K562 (cell line): ENCODE data around the gene UNC119B. TPM values are rescaled to one million over a fixed set of nuclear protein-coding genes. Genes with fewer than 3 reads are reported as not detected.

Experiments
- AFF4 ChIP-seq: sonication (generic); formaldehyde crosslinking; IDR thresholded peaks from 2 replicates; pipeline ENCODE4 v1.8.0; 2023; ENCODE audit warnings: mild to moderate bottlenecking, missing genetic modification reagents
- ATF4 ChIP-seq: fragments of 450-650 bp; formaldehyde crosslinking; IDR thresholded peaks from 2 replicates; pipeline ENCODE4 v1.4.0; 2022; ENCODE audit warnings: mild to moderate bottlenecking, moderate library complexity
- E2F3 ChIP-seq: fragments of 250-450 bp; sonication (Bioruptor Pico); IDR thresholded peaks from 2 replicates; pipeline ENCODE4 v1.4.0; 2020; ENCODE audit warnings: mild to moderate bottlenecking
- ELF2 ChIP-seq: fragments of 250-450 bp; sonication (Bioruptor Pico); IDR thresholded peaks from 2 replicates; pipeline ENCODE4 v1.5.0; 2021; ENCODE audit warnings: mild to moderate bottlenecking
- EP300 ChIP-seq: IDR thresholded peaks from 2 replicates; pipeline ENCODE4 v1.6.1; 2012; ENCODE audit warnings: low read length, improper control_type of control experiment
- ETV5 ChIP-seq: sonication (generic); formaldehyde crosslinking; IDR thresholded peaks from 2 replicates; pipeline ENCODE4 v1.4.0; 2020; ENCODE audit warnings: low read depth, mild to moderate bottlenecking, missing genetic modification reagents
- HDAC6 ChIP-seq: IDR thresholded peaks from 2 replicates; pipeline ENCODE4 v1.6.1; 2012; ENCODE audit warnings: low read depth, mild to moderate bottlenecking, control low read depth, inconsistent platforms, low read length, moderate library complexity
- HNRNPH1 ChIP-seq: fragments of 200-400 bp; formaldehyde crosslinking; optimal IDR thresholded peaks from 2 replicates; pipeline ENCODE3; 2017; ENCODE audit warnings: low read depth, mild to moderate bottlenecking, low read length, moderate library complexity
- MAZ ChIP-seq, 2 experiments: fragments of 450-650 bp in 1 of 2; sonication (generic) in 1 of 2; formaldehyde crosslinking; IDR thresholded peaks in 1 of 2; conservative IDR thresholded peaks in 1 of 2; 2 replicates each; pipeline versions ENCODE4 v1.4.0 to v1.5.0; 2020; ENCODE audit warnings: mild to moderate bottlenecking in 1 of 2, missing genetic modification reagents in 1 of 2
- MEIS2 ChIP-seq: fragments of 450-650 bp; IDR thresholded peaks from 2 replicates; pipeline ENCODE4 v1.6.1; 2014; ENCODE audit warnings: mild to moderate bottlenecking; ENCODE audit not compliant: partially characterized antibody
- MYNN ChIP-seq, 2 experiments: sonication (generic); formaldehyde crosslinking in 1 of 2; IDR thresholded peaks; 2 replicates each; pipeline versions ENCODE4 v1.5.0 to v1.6.1; 2016 to 2020; ENCODE audit warnings: antibody characterized with exemption in 1 of 2, missing genetic modification reagents in 1 of 2
- NCOA1 ChIP-seq: fragments of 450-650 bp; IDR thresholded peaks from 2 replicates; pipeline ENCODE4 v1.6.1; 2016; ENCODE audit warnings: low read depth
- SMARCA4 ChIP-seq: fragments of 450-650 bp; IDR thresholded peaks from 2 replicates; pipeline ENCODE4 v1.6.1; 2016
- SRF ChIP-seq, 2 experiments: fragments of 250-450, 450-650 bp in 1 of 2; sonication (Bioruptor Pico) in 1 of 2; sonication (generic) in 1 of 2; formaldehyde crosslinking; IDR thresholded peaks; 2 replicates each; pipeline versions ENCODE4 v1.5.0 to v1.5.1; 2020 to 2022; ENCODE audit warnings: mild to moderate bottlenecking in 1 of 2, missing genetic modification reagents in 1 of 2
- TAF15 ChIP-seq: fragments of 200-400 bp; formaldehyde crosslinking; IDR thresholded peaks from 2 replicates; pipeline ENCODE4 v1.6.1; 2017; ENCODE audit warnings: mild to moderate bottlenecking, low read depth, low read length, moderate library complexity
- TFE3 ChIP-seq: fragments of 450-650 bp; formaldehyde crosslinking; IDR thresholded peaks from 2 replicates; pipeline ENCODE4 v1.4.0; 2020; ENCODE audit warnings: mild to moderate bottlenecking, mixed read lengths
- TGIF2 ChIP-seq: sonication (generic); formaldehyde crosslinking; IDR thresholded peaks from 2 replicates; pipeline ENCODE4 v1.8.1; 2022; ENCODE audit warnings: mild to moderate bottlenecking, missing genetic modification reagents, moderate library complexity
- THAP7 ChIP-seq: fragments of 250-450 bp; sonication (Bioruptor Pico); IDR thresholded peaks from 2 replicates; pipeline ENCODE4 v1.5.0; 2021
- ZBTB7A ChIP-seq: IDR thresholded peaks from 2 replicates; pipeline ENCODE4 v1.6.1; 2011; ENCODE audit warnings: low read depth, mild to moderate bottlenecking, low read length, moderate library complexity, borderline replicate concordance; ENCODE audit not compliant: control insufficient read depth
- ZBTB8A ChIP-seq: fragments of 450-650 bp; IDR thresholded peaks from 2 replicates; pipeline ENCODE4 v1.6.1; 2018; ENCODE audit warnings: mild to moderate bottlenecking, moderate library complexity; ENCODE audit not compliant: partially characterized antibody
- ZNF444 ChIP-seq: fragments of 250-450 bp; sonication (Bioruptor Pico); IDR thresholded peaks from 2 replicates; pipeline ENCODE4 v1.4.0; 2020; ENCODE audit warnings: mild to moderate bottlenecking, moderate library complexity
- ZNF511 ChIP-seq: sonication (generic); formaldehyde crosslinking; IDR thresholded peaks from 2 replicates; pipeline ENCODE4 v1.8.0; 2022; ENCODE audit warnings: mild to moderate bottlenecking, missing genetic modification reagents
- polyA plus RNA-seq, 8 experiments: library from polyadenylated mRNA; depleted of rRNA in 4 of 8; stranded (reverse) in 5 of 8; unstranded in 3 of 8; fragments of >200 nt; fragmentation: Nextera tagmentation in 2 of 8; fragmentation: Illumina TruSeq in 1 of 8; extraction: Ambion mirVana in 2 of 8; extraction: Trizol in 1 of 8; gene quantifications; 2 replicates each; pipeline versions ENCODE4 v1.2.1 to v1.2.3, GENCODE V29; 2011 to 2014; ENCODE audit warnings: inconsistent platforms in 1 of 8, missing spikeins in 1 of 8
- total RNA-seq, 7 experiments: library from RNA; depleted of rRNA in 6 of 7; stranded (reverse); fragments of >200 nt in 6 of 7; fragmentation: Illumina TruSeq in 2 of 7; extraction: Trizol in 2 of 7; gene quantifications; 2 replicates each; pipeline versions ENCODE4 v1.2.1 to v1.2.3, GENCODE V29; 2011 to 2021; ENCODE audit warnings: low replicate concordance in 1 of 7

UNC119B gene
- total and polyA plus RNA-seq, 9 of the 15 experiments (the other 6 are each of a cell fraction or from before 2014, with no cell fraction given), result 4.0 to 34.5 (median 15.1) TPM

- TF ChIP-seq TFE3 (no peak), TAF15 (no peak), EP300 (no peak), THAP7 (CRISPR knock-in tag) (no peak), SMARCA4 (0 out of 2 replicates have a peak, but pooled peaks have one; percentile 39), ZBTB8A (no peak), MAZ (CRISPR knock-in tag; conservative IDR thresholded peaks at IDR 0.05 in 1 of 2, IDR thresholded peaks at IDR 0.05 in 1 of 2) (peak; percentile 18 to 71; a peak in 1 of 4 replicates), HDAC6 (no peak), NCOA1 (no peak), ZNF511 (CRISPR knock-in tag) (no peak), MEIS2 (no peak), E2F3 (CRISPR knock-in tag) (no peak), ETV5 (CRISPR knock-in tag) (no peak), MYNN (IDR thresholded peaks at IDR 0.05) (no peak), MYNN (CRISPR knock-in tag; IDR thresholded peaks at IDR 0.05) (no peak), HNRNPH1 (no peak), ZNF444 (CRISPR knock-in tag) (no peak), ELF2 (CRISPR knock-in tag) (no peak), TGIF2 (CRISPR knock-in tag) (no peak), SRF (CRISPR knock-in tag; IDR thresholded peaks at IDR 0.05) (no peak), ATF4 (CRISPR knock-in tag) (no peak), AFF4 (CRISPR knock-in tag) (0 out of 2 replicates have a peak, but pooled peaks have one; percentile 13), ZBTB7A (no peak)
Measured at GRCh38 chr12:120686151-120686689, 24.0 kb upstream of the UNC119B start (continued).
